Stimulated activated naive CD8-positive, alpha-beta T cell treated with anti-CD3 and anti-CD28 coated beads, Interleukin-15, Interleukin-2, amounts not matched to agents 100 ng/mL and 50 ng/mL, for 24 hours (primary cell): Measurements from ENCODE around the gene PITPNM1.

Experiments used
- H3K27ac Mint-ChIP-seq: one replicate; pipeline ENCODE4 v1.8.0; 2021; ENCODE audit warnings: mild to moderate bottlenecking, mixed read lengths
- H3K27me3 Mint-ChIP-seq: one replicate; pipeline ENCODE4 v1.8.0; 2021; ENCODE audit warnings: mixed read lengths
- H3K36me3 Mint-ChIP-seq: one replicate; pipeline ENCODE4 v1.8.0; 2021; ENCODE audit warnings: low read depth, mixed read lengths
- H3K4me1 Mint-ChIP-seq: one replicate; pipeline ENCODE4 v1.8.0; 2021; ENCODE audit warnings: low read depth, mixed read lengths
- H3K4me3 Mint-ChIP-seq: one replicate; pipeline ENCODE4 v1.8.0; 2021; ENCODE audit warnings: mild to moderate bottlenecking, mixed read lengths
- H3K9me3 Mint-ChIP-seq: one replicate; pipeline ENCODE4 v1.8.0; 2021; ENCODE audit warnings: mixed read lengths

PITPNM1 gene

GRCh38 chr11:67500831-67501715 is 4.1 kb downstream of the PITPNM1 start:
- Mint-ChIP-seq H3K27me3 (no peaks in the 10 kb centered on the region), H3K4me1 (peaks cover 31% of the 10 kb centered on the region), H3K4me3 (no peak overlapping the region), H3K9me3 (no peaks in the 10 kb centered on the region), H3K36me3 (peaks cover 27% of the 10 kb centered on the region), H3K27ac (no peak overlapping the region)

GRCh38 chr11:67500484-67500821 is 4.7 kb downstream of the PITPNM1 start:
- no peak overlapping the region for H3K27ac Mint-ChIP-seq

DNA sequence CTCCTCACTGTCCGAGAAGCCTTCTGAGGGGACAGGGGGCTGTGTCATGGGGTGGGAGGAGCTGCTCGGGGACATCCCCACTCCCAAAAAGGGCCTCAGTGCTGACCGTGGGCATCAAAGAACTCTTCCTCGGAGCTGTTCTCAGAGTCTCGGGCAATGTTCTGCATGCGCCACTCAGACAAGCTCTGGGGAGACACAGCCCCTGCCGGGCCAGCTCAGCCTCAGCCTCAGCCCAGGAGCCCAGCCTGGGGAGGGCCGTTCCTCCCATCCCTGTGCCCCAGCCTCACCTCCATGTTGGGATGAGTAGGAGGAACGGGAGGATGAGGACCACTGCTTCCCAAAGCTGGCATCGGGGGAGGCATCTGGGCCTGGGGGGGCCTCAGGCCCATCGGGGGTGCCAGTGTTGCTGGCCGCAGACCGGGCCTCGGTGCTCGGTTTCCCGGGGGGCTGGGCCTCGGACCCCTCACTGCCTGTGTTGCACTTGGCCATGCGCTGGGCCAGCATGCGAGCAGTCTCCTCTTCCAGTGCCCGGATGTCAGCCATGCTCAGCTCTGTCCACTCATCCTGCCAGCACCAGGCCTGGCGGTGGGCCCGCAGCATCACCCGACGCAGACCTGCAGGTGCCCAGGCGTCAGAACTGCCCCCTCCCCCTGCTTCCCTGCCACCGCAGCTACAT is 5.2 kb downstream of the PITPNM1 start:
- Mint-ChIP-seq H3K27ac (no peak overlapping the region), H3K4me3 (no peak overlapping the region), H3K27me3 (no peaks in the 10 kb centered on the region)

More at GRCh38 chr11:67500484-67500821, 4.7 kb downstream of the PITPNM1 start:
- H3K36me3 Mint-ChIP-seq: peaks cover 29% of the 10 kb centered on the region
- H3K4me1 Mint-ChIP-seq: peaks cover 27% of the 10 kb centered on the region
- H3K27me3 Mint-ChIP-seq: no peaks in the 10 kb centered on the region
- H3K4me3 Mint-ChIP-seq: no peak overlapping the region
- H3K9me3 Mint-ChIP-seq: no peaks in the 10 kb centered on the region

DNA sequence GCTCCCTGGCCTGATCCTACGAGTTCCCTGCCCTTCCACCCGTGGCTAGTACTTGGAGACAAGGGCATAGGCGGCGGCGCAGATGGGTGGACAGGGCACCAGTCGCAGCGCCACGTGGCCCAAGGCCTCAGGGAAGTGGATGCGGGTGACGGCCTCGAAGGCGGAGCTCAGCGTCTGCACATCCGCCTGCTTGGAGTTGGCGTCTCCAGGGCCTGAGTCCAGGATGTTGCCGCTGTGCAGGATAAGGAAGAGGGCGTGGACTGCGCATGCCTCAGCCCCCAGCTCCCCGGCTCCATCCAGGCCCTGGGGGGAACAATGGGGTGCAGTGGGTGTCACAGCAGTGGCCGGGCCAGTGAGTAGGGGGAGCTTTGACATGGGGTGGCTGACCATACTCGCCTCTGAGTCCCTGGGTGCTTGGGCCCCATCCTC is 6.6 kb downstream of the PITPNM1 start:
- no peak overlapping the region for H3K27ac Mint-ChIP-seq
- H3K9me3 Mint-ChIP-seq: no peaks in the 10 kb centered on the region
- H3K27me3 Mint-ChIP-seq: no peaks in the 10 kb centered on the region
- peaks cover 29% of the 10 kb centered on the region for H3K36me3 Mint-ChIP-seq
- H3K4me3 Mint-ChIP-seq: no peak overlapping the region
- H3K4me1 Mint-ChIP-seq: peaks cover 23% of the 10 kb centered on the region

More for the DNA sequence above, 5.2 kb downstream of the PITPNM1 start:
- Mint-ChIP-seq H3K9me3 (no peaks in the 10 kb centered on the region), H3K36me3 (peaks cover 29% of the 10 kb centered on the region), H3K4me1 (peaks cover 25% of the 10 kb centered on the region)

DNA sequence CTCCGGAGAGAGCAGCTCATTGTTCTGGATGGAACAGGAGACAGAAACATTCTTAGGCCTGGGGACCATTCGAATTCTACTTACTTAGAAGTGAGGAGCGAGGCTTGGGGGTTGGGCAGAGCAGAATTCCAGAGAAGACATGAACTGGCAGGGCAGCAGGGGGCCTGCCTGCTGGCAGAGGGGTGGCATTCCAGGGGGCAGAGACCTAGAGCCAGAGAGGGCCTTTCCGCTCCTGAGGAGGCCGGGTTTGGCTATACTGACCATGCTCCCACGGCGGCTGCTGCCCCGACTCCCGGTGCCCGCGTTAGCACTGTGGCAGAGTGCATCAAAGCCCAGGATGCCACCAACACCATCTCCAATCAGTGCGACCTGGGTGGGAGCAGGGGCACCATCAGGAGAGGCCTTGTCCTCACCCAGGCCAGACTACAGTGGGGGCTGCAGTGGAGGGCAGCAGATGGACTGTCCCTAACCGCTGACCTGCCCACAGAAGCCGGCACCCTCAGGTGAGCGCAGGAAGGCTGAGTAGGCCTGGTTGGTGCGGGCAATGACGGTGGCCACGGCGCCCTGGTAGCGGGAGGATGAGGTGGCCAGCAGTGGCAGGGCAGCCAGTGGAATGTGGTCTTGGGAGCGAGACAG is 7.4 kb downstream of the PITPNM1 start:
- H3K36me3 Mint-ChIP-seq: peaks cover 25% of the 10 kb centered on the region
- H3K4me1 Mint-ChIP-seq: peaks cover 15% of the 10 kb centered on the region
- H3K27ac Mint-ChIP-seq: no peak overlapping the region
- H3K4me3 Mint-ChIP-seq: no peak overlapping the region
- H3K27me3 Mint-ChIP-seq: no peaks in the 10 kb centered on the region
- no peaks in the 10 kb centered on the region for H3K9me3 Mint-ChIP-seq

GRCh38 chr11:67496113-67496512 is 9.1 kb downstream of the PITPNM1 start:
- Mint-ChIP-seq H3K4me1 (peaks cover 7% of the 10 kb centered on the region), H3K4me3 (no peak overlapping the region), H3K27me3 (no peaks in the 10 kb centered on the region), H3K36me3 (peaks cover 18% of the 10 kb centered on the region), H3K9me3 (no peaks in the 10 kb centered on the region), H3K27ac (no peak overlapping the region)

DNA sequence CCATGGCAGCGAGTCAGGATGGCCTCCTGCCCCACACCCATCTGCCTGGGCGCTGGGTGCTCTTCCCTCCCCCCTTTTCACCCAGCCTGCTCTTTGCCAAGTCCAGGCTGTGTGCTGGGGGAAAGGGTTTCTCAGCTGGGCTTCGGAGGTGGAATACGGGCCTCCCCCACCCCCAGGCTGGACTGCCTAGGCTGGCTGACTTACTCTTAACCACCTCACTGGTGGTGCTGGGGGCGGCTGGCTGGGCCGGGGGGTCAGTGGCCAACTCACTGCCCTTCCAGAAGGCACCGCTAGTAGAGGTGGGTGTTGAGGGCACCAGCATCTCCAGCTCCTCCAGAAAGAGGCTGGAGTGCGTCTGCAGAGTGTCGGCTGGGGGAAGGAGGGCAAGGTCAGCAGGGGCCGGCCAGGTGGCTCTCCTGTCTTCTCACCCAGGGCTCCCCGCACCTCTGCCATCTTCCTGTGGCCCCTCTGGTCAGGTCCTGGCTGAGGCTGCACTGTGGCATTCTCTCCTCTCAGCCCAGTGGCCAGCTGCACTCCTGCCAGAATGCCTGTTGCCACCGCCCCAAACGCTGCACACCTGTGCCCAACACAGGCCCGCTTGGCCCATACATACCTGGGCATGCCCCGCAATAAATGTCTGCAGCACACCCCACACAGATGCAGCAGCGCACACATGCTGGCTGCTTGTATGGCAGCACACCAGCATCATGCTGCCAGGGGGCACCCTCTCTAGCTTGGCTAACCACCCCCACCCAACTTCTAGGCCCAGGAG is 9.7 kb downstream of the PITPNM1 start:
- Mint-ChIP-seq H3K4me1 (peaks cover under 1% of the 10 kb centered on the region), H3K4me3 (no peak overlapping the region), H3K36me3 (peaks cover 16% of the 10 kb centered on the region), H3K27ac (no peak overlapping the region), H3K27me3 (no peaks in the 10 kb centered on the region), H3K9me3 (no peaks in the 10 kb centered on the region)

GRCh38 chr11:67494371-67495233 is 10.6 kb downstream of the PITPNM1 start:
- no peak overlapping the region for H3K4me3 Mint-ChIP-seq
- H3K27ac Mint-ChIP-seq: no peak overlapping the region
- H3K27me3 Mint-ChIP-seq: no peaks in the 10 kb centered on the region
- H3K4me1 Mint-ChIP-seq: peaks cover 3% of the 10 kb centered on the region
- H3K9me3 Mint-ChIP-seq: no peaks in the 10 kb centered on the region
- H3K36me3 Mint-ChIP-seq: peaks cover 16% of the 10 kb centered on the region

- Mint-ChIP-seq H3K36me3 (peaks cover 15% of the 10 kb centered on the region), H3K4me3 (no peak overlapping the region), H3K4me1 (peaks cover 8% of the 10 kb centered on the region), H3K27ac (no peak overlapping the region), H3K27me3 (no peaks in the 10 kb centered on the region), H3K9me3 (no peaks in the 10 kb centered on the region)
Measured at GRCh38 chr11:67493548-67494370, 11.4 kb downstream of the PITPNM1 start.

DNA sequence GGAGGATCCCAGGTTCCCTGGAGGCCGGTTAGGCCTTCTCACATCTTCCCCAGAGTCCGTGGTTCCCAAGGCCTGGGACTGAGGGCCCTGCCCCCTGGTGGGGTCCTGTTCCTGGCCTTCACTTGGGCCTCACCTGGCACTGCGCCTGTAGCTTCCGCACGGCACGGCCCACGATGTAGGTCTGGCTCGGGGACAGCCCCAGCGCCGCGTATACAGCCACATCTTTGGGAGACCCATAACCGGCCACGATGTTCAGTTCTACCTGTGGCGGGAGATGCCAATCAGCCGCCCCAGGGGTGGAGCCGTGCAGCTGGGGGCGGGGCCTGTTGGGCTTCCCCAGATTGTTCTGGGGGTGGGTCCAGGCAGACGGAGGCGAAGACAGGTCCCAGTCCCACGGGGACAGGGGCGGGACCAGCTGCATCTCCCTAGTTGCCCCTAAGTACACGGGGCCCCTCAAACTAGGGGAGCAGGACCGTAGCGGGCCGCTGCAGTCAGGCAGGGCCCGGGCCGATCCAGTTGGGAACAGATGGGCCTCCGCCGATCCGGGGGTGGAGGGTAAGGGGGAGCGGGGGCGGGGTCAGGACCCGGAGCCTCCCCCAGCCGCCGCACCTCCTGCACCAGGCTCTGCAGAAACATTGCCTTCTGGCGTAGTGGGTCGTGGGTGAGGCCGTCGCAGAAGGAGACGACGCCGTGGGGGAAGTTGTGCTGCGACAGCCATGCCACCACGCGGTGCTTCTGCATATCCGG is 12.2 kb downstream of the PITPNM1 start:
- Mint-ChIP-seq H3K4me3 (no peak overlapping the region), H3K9me3 (no peaks in the 10 kb centered on the region), H3K27ac (no peak overlapping the region), H3K36me3 (peaks cover 17% of the 10 kb centered on the region), H3K27me3 (no peaks in the 10 kb centered on the region), H3K4me1 (peaks cover 16% of the 10 kb centered on the region)

DNA sequence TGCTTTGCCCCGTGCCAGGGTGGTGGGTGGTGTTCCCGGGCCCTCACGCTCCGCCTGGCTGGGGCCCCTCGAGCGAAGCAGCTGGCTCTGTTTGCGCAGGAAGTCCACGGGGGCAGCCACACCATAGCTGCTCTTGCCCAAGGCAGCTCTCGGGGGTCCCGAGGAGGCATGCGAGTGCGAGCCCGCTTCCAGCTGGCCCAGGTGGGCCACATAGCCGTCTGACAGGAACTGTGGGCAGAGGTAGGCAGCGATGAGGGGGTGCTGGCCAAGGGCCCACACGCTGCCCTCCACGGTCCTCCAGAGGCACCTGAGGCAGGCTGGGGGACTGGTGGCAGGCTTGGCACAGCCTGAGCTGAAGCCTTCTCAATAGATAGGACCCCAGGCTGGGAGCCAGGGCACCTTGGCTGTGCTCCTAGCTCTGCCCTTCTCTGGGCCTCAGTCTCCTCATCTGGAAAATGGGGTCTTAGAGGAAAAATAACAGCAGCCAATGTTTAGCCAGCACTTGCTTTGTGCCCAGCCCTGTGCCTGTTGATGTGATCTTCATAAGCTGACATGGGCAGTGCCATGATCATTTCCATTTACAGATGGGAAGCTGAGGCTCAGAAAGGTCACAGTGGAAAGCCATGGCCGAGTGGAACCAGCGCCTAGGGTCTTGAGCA is 13.0 kb downstream of the PITPNM1 start:
- Mint-ChIP-seq H3K4me3 (no peak overlapping the region), H3K27ac (no peak overlapping the region), H3K36me3 (peaks cover 24% of the 10 kb centered on the region), H3K4me1 (peaks cover 24% of the 10 kb centered on the region), H3K27me3 (no peaks in the 10 kb centered on the region), H3K9me3 (no peaks in the 10 kb centered on the region)

DNA sequence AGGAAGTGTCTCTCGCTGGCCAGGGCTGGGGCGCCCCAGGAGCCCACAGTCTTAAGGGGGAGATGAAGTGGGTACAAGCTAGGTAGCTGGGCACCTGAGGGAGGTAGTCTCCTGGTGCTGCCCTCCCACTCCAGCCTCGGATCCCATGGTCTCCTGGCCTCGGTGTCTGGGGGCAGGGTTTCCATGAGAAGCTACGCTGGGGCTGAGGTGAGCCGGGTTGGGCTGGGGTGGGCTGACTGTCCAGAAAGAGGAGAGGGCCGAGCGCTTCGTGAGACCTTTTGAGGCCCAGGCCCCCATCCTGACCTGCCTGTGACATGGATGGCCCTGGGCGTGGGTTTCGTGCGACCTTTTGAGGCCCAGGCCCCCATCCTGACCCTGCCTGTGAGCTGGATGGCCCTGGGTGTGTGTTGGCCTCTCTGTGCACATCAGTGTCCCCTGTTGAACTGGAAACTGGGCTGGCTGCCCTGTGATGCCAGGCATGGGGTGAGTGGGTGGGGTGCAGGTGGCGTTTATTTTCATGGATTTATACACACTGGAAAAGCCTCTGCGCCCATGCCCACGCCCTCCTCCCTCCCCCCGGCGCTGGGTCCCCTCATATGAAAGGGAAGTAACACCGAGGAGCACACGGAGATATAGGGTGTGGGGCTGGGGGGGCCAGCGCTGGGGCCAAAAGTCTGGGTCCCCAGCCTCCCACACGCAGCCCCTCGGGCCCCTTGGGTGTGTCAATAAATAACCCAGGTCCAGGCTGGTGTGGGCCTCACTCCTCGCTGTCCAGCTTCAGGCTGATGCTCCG is 13.7 kb downstream of the PITPNM1 start:
- Mint-ChIP-seq H3K36me3 (peaks cover 28% of the 10 kb centered on the region), H3K9me3 (no peaks in the 10 kb centered on the region), H3K4me3 (no peak overlapping the region), H3K27me3 (no peaks in the 10 kb centered on the region), H3K4me1 (peaks cover 31% of the 10 kb centered on the region), H3K27ac (peak overlapping the region; percentile 52)
